ENCODE results near the gene RNPEPL1.

RNPEPL1 gene

GRCh38 chr2:240567872-240568677 lies at the start of gene RNPEPL1:
Gene RNPEPL1, plus strand, starts transcription at chr2:240568484. Its CDS starts 103 bp downstream, at chr2:240568587.
- DNase-seq, result peak; percentile 62 to 93 (median 79)

- no peak for DNase-seq
These were observed 49.3 kb upstream of the RNPEPL1 start for GRCh38 chr2:240518981-240519380.

GRCh38 chr2:240519396-240520129 lies 48.7 kb upstream of the RNPEPL1 start:
- peak in 2 of 3 donors; percentile 16 to 34 for DNase-seq

- no peak for DNase-seq
These were observed 47.9 kb upstream of the RNPEPL1 start for GRCh38 chr2:240520130-240520973.

- DNase-seq, result no peak
These were observed 47.3 kb upstream of the RNPEPL1 start for GRCh38 chr2:240520974-240521350.

- DNase-seq, result peak in 1 of 3 donors; percentile 10
These were observed 46.4 kb upstream of the RNPEPL1 start for GRCh38 chr2:240521885-240522284.

- no peak for DNase-seq
These were observed 45.9 kb upstream of the RNPEPL1 start for GRCh38 chr2:240522406-240522805.

GRCh38 chr2:240523451-240524281 lies 44.6 kb upstream of the RNPEPL1 start:
- DNase-seq, result no peak

GRCh38 chr2:240524963-240525718 lies 43.1 kb upstream of the RNPEPL1 start:
- no peak for DNase-seq

GRCh38 chr2:240525802-240526201 lies 42.5 kb upstream of the RNPEPL1 start:
- DNase-seq, result no peak

- DNase-seq, result no peak
These were observed 41.8 kb upstream of the RNPEPL1 start for GRCh38 chr2:240526521-240526920.

- DNase-seq, result no peak
These were observed 41.0 kb upstream of the RNPEPL1 start for GRCh38 chr2:240527153-240527750.

GRCh38 chr2:240528406-240529040 lies 39.8 kb upstream of the RNPEPL1 start:
- no peak for DNase-seq

- no peak for DNase-seq
These were observed 38.8 kb upstream of the RNPEPL1 start for GRCh38 chr2:240529344-240529999.

GRCh38 chr2:240530181-240530580 lies 38.1 kb upstream of the RNPEPL1 start:
- DNase-seq, result no peak

- no peak for DNase-seq
These were observed 37.2 kb upstream of the RNPEPL1 start for GRCh38 chr2:240531038-240531437.

- no peak for DNase-seq
These were observed 36.1 kb upstream of the RNPEPL1 start for GRCh38 chr2:240532031-240532775.

- no peak for DNase-seq
These were observed 30.1 kb upstream of the RNPEPL1 start for GRCh38 chr2:240538031-240538780.
